SK-N-SH treated with all-trans-retinoic acid at 6 μM for 48 hours (cell line): ENCODE results near the gene GDPD4.

Source experiments
- ATAC-seq: fragments of 200-7000 bp; cut with Tn5 transposase; 3 replicates; pipeline ENCODE4 v1.9.1; 2020; ENCODE audit warnings: mild to moderate bottlenecking, moderate library complexity
- ARNTL ChIP-seq: fragments of 450-650 bp; formaldehyde crosslinking; IDR thresholded peaks from 2 replicates; pipeline ENCODE4 v1.5.0; 2020; ENCODE audit warnings: low read depth, mild to moderate bottlenecking, moderate library complexity, borderline replicate concordance
- BACH2 ChIP-seq: fragments of 250-450 bp; sonication (Bioruptor Pico); IDR thresholded peaks from 2 replicates; pipeline ENCODE4 v1.9.0; 2021; ENCODE audit warnings: mild to moderate bottlenecking, borderline replicate concordance
- CREB5 ChIP-seq: fragments of 250-450 bp; sonication (Bioruptor Pico); IDR thresholded peaks from 2 replicates; pipeline ENCODE4 v1.5.1; 2020; ENCODE audit warnings: low read depth, mild to moderate bottlenecking, moderate library complexity
- CSDC2 ChIP-seq: fragments of 250-450 bp; sonication (Bioruptor Pico); IDR thresholded peaks from 2 replicates; pipeline ENCODE4 v1.5.0; 2020; ENCODE audit warnings: mild to moderate bottlenecking, moderate library complexity
- CSRNP3 ChIP-seq: fragments of 250-450 bp; sonication (Bioruptor Pico); IDR thresholded peaks from 2 replicates; pipeline ENCODE4 v1.5.1; 2021; ENCODE audit warnings: mild to moderate bottlenecking, moderate library complexity
- GLIS3 ChIP-seq: fragments of 250-450 bp; sonication (Bioruptor Pico); IDR thresholded peaks from 2 replicates; pipeline ENCODE4 v1.5.0; 2020; ENCODE audit warnings: mild to moderate bottlenecking, moderate library complexity
- ISL1 ChIP-seq: fragments of 250-450 bp; sonication (Bioruptor Pico); IDR thresholded peaks from 2 replicates; pipeline ENCODE4 v2.1.2; 2022; ENCODE audit warnings: mild to moderate bottlenecking, moderate library complexity
- OSR1 ChIP-seq: fragments of 250-450 bp; sonication (Bioruptor Pico); IDR thresholded peaks from 2 replicates; pipeline ENCODE4 v1.8.0; 2022; ENCODE audit warnings: moderate library complexity, mild to moderate bottlenecking, inconsistent platforms
- PATZ1 ChIP-seq: fragments of 250-450 bp; sonication (Bioruptor Pico); IDR thresholded peaks from 2 replicates; pipeline ENCODE4 v1.8.0; 2020; ENCODE audit warnings: mild to moderate bottlenecking, moderate library complexity, borderline replicate concordance
- POU6F1 ChIP-seq: fragments of 250-450 bp; sonication (Bioruptor Pico); IDR thresholded peaks from 2 replicates; pipeline ENCODE4 v1.8.0; 2021; ENCODE audit warnings: low read depth, mild to moderate bottlenecking, moderate library complexity, borderline replicate concordance
- PPARA ChIP-seq: fragments of 250-450 bp; sonication (Bioruptor Pico); IDR thresholded peaks from 2 replicates; pipeline ENCODE4 v1.5.0; 2020; ENCODE audit warnings: mild to moderate bottlenecking, borderline replicate concordance
- RARB ChIP-seq: fragments of 250-450 bp; sonication (Bioruptor Pico); IDR thresholded peaks from 2 replicates; pipeline ENCODE4 v1.8.0; 2021; ENCODE audit warnings: mild to moderate bottlenecking, moderate library complexity
- SNAI2 ChIP-seq: fragments of 250-450 bp; sonication (Bioruptor Pico); IDR thresholded peaks from 2 replicates; pipeline ENCODE4 v1.5.0; 2020; ENCODE audit warnings: mild to moderate bottlenecking, moderate library complexity
- TCF4 ChIP-seq: fragments of 250-450 bp; sonication (Bioruptor Pico); IDR thresholded peaks from 2 replicates; pipeline ENCODE4 v1.8.0; 2021; ENCODE audit warnings: mild to moderate bottlenecking, moderate library complexity, borderline replicate concordance
- TSHZ2 ChIP-seq: fragments of 250-450 bp; sonication (Bioruptor Pico); IDR thresholded peaks from 2 replicates; pipeline ENCODE4 v1.5.0; 2020; ENCODE audit warnings: mild to moderate bottlenecking, moderate library complexity
- ZC3H10 ChIP-seq: fragments of 250-450 bp; sonication (Bioruptor Pico); IDR thresholded peaks from 2 replicates; pipeline ENCODE4 v1.5.1; 2021; ENCODE audit warnings: mild to moderate bottlenecking, moderate library complexity
- ZFP3 ChIP-seq: fragments of 250-450 bp; sonication (Bioruptor Pico); IDR thresholded peaks from 2 replicates; pipeline ENCODE4 v1.5.0; 2020; ENCODE audit warnings: mild to moderate bottlenecking, moderate library complexity
- ZFP30 ChIP-seq: fragments of 450-650 bp; formaldehyde crosslinking; IDR thresholded peaks from 2 replicates; pipeline ENCODE4 v1.5.0; 2022; ENCODE audit warnings: mild to moderate bottlenecking, moderate library complexity
- ZNF565 ChIP-seq: fragments of 450-650 bp; formaldehyde crosslinking; conservative IDR thresholded peaks from 2 replicates; pipeline ENCODE4 v1.5.0; 2020; ENCODE audit warnings: low read depth, mild to moderate bottlenecking, moderate library complexity
- ZNF70 ChIP-seq: fragments of 450-650 bp; formaldehyde crosslinking; IDR thresholded peaks from 2 replicates; pipeline ENCODE4 v1.5.0; 2020; ENCODE audit warnings: mild to moderate bottlenecking, moderate library complexity
- ZNF8 ChIP-seq: fragments of 450-650 bp; formaldehyde crosslinking; IDR thresholded peaks from 2 replicates; pipeline ENCODE4 v1.5.0; 2020; ENCODE audit warnings: mild to moderate bottlenecking, moderate library complexity

Gene GDPD4

GRCh38 chr11:77301510-77301909, at the start of gene GDPD4:
TSS of gene GDPD4 (minus strand) at chr11:77301686. CDS start at chr11:77285137, 16,549 bp downstream.
- TF ChIP-seq ISL1 (no peak), POU6F1 (CRISPR knock-in tag) (no peak), GLIS3 (CRISPR knock-in tag) (no peak), ZNF565 (CRISPR knock-in tag) (no peak), RARB (CRISPR knock-in tag) (no peak), CSRNP3 (CRISPR knock-in tag) (no peak), ZNF70 (no peak), PPARA (no peak), BACH2 (CRISPR knock-in tag) (no peak), OSR1 (CRISPR knock-in tag) (no peak), SNAI2 (no peak), ZC3H10 (CRISPR knock-in tag) (no peak), ZFP3 (CRISPR knock-in tag) (no peak), ARNTL (CRISPR knock-in tag) (no peak), TCF4 (CRISPR knock-in tag) (no peak)
- TF ChIP-seq, all 23 proteins: peak for 0
- no peak for ATAC-seq

- no peak for ATAC-seq
- TF ChIP-seq ZNF8 (no peak), CREB5 (CRISPR knock-in tag) (no peak), CSRNP3 (CRISPR knock-in tag) (no peak)
Measured at GRCh38 chr11:77347948-77348347, 46.5 kb upstream of the GDPD4 start.

GRCh38 chr11:77346906-77347603, 45.6 kb upstream of the GDPD4 start:
- TF ChIP-seq POU6F1 (CRISPR knock-in tag): no peak
- no peak for TF ChIP-seq ZNF565 (CRISPR knock-in tag)
- no peak for TF ChIP-seq CSRNP3 (CRISPR knock-in tag)
- no peak for TF ChIP-seq PPARA
- TF ChIP-seq OSR1 (CRISPR knock-in tag): no peak
- no peak for TF ChIP-seq RARB (CRISPR knock-in tag)
- no peak for TF ChIP-seq PATZ1
- TF ChIP-seq ZC3H10 (CRISPR knock-in tag): no peak
- TF ChIP-seq BACH2 (CRISPR knock-in tag): no peak
- TF ChIP-seq ISL1: no peak
- TF ChIP-seq TCF4 (CRISPR knock-in tag): no peak
- TF ChIP-seq ZFP3 (CRISPR knock-in tag): no peak
- no peak for TF ChIP-seq CSDC2 (CRISPR knock-in tag)
- TF ChIP-seq ZNF70: no peak
- no peak for TF ChIP-seq ZFP30 (CRISPR knock-in tag)
- no peak for TF ChIP-seq TSHZ2 (CRISPR knock-in tag)
- TF ChIP-seq SNAI2: no peak
- peak; percentile 64 for ATAC-seq
